IMR-90 (cell line): ENCODE data around the gene CWC27.

ENCODE experiments used
- BHLHE40 ChIP-seq: fragments of 150-350 bp; IDR thresholded peaks from 2 replicates; pipeline ENCODE4 v1.6.1; 2016; ENCODE audit warnings: mild to moderate bottlenecking, low read depth, low read length
- CEBPB ChIP-seq: IDR thresholded peaks from 2 replicates; pipeline ENCODE4 v1.6.1; 2012; ENCODE audit warnings: low read depth, low read length, improper control_type of control experiment
- CHD1 ChIP-seq: IDR thresholded peaks from 2 replicates; pipeline ENCODE4 v1.6.1; 2012; ENCODE audit warnings: low read depth, low read length, improper control_type of control experiment
- CTCF ChIP-seq: conservative IDR thresholded peaks from 2 replicates; pipeline ENCODE4 v1.5.1; 2012; ENCODE audit warnings: mild to moderate bottlenecking, low read depth, low read length, improper control_type of control experiment
- FOS ChIP-seq: fragments of 150-350 bp; IDR thresholded peaks from 2 replicates; pipeline ENCODE4 v1.6.1; 2016; ENCODE audit warnings: low read depth, low read length
- MAFK ChIP-seq: IDR thresholded peaks from 2 replicates; pipeline ENCODE4 v1.6.1; 2012; ENCODE audit warnings: low read depth, low read length, improper control_type of control experiment
- MXI1 ChIP-seq: IDR thresholded peaks from 2 replicates; pipeline ENCODE4 v1.6.1; 2012; ENCODE audit warnings: low read depth, mild to moderate bottlenecking, low read length, moderate library complexity, borderline replicate concordance
- POLR2A ChIP-seq: IDR thresholded peaks from 2 replicates; pipeline ENCODE4 v1.6.1; 2012; ENCODE audit warnings: mild to moderate bottlenecking, low read depth, low read length
- RAD21 ChIP-seq: IDR thresholded peaks from 2 replicates; pipeline ENCODE4 v1.6.1; 2012; ENCODE audit warnings: low read length, improper control_type of control experiment
- RFX5 ChIP-seq: IDR thresholded peaks from 2 replicates; pipeline ENCODE4 v1.8.0; 2012; ENCODE audit warnings: low read depth, mild to moderate bottlenecking, low read length, moderate library complexity
- SMC3 ChIP-seq: fragments of 150-350 bp; IDR thresholded peaks from 2 replicates; pipeline ENCODE4 v1.6.1; 2016; ENCODE audit warnings: low read depth, mild to moderate bottlenecking, antibody characterized with exemption, low read length, moderate library complexity
- TF ChIP-seq, protein P1 (sequence below): fragments of 150-350 bp; IDR thresholded peaks from 2 replicates; pipeline ENCODE4 v1.6.1; 2017; ENCODE audit warnings: mild to moderate bottlenecking, antibody characterized with exemption, low read length, low read depth

GRCh38 chr5:64944868-64945267 lies 176.1 kb downstream of the CWC27 start:
- TF ChIP-seq RFX5 (no peak), RAD21 (no peak), CTCF (no peak), POLR2A (no peak), MAFK (no peak), CEBPB (no peak), FOS (no peak), MXI1 (no peak), SMC3 (no peak), BHLHE40 (no peak), CHD1 (no peak)
- TF ChIP-seq, protein P1, sequence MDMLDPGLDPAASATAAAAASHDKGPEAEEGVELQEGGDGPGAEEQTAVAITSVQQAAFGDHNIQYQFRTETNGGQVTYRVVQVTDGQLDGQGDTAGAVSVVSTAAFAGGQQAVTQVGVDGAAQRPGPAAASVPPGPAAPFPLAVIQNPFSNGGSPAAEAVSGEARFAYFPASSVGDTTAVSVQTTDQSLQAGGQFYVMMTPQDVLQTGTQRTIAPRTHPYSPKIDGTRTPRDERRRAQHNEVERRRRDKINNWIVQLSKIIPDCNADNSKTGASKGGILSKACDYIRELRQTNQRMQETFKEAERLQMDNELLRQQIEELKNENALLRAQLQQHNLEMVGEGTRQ, result no peak
